ENCODE data around the gene ABCG1.

- TF ChIP-seq POLR2A (IDR thresholded peaks at IDR 0.05; ENCODE audit: low read length) (no peak), GATA1 (IDR thresholded peaks at IDR 0.05; ENCODE audit: low read depth, low read length) (no peak)
Measured at GRCh38 chr21:42303443-42303842, 84.5 kb downstream of the ABCG1 start.
